ENCODE data around the gene IRX6. TPM values are rescaled to one million over a fixed set of nuclear protein-coding genes. Genes with fewer than 3 reads are reported as not detected.

The IRX6 gene
- total RNA-seq, 1 donor, result 1.4 TPM

- Histone ChIP-seq H3K4me3 (ENCODE audit: insufficient read depth, low read length) (no peak overlapping the region), H3K79me2 (ENCODE audit: insufficient read depth, low read length) (no peaks in the 10 kb centered on the region), H3K27me3 (ENCODE audit: insufficient read depth, low read length) (peaks cover 12% of the 10 kb centered on the region), H2AFZ (ENCODE audit: low read length) (no peak overlapping the region), H3K27ac (ENCODE audit: low read depth, low read length) (no peak overlapping the region), H3K4me1 (ENCODE audit: insufficient read depth, low read length) (no peaks in the 10 kb centered on the region), H3K4me2 (ENCODE audit: insufficient read depth, low read length) (no peak overlapping the region), H3K36me3 (ENCODE audit: insufficient read depth, low read length) (no peaks in the 10 kb centered on the region), H3K9me3 (ENCODE audit: low read depth, low read length) (no peaks in the 10 kb centered on the region), H4K20me1 (ENCODE audit: insufficient read depth, low read length) (no peaks in the 10 kb centered on the region)
- TF ChIP-seq CTCF (IDR thresholded peaks at IDR 0.05; ENCODE audit: extremely low read depth, low read depth, low read length), result no peak
- DNase-seq (ENCODE audit: insufficient read length, low spot score, missing footprints), result no peak
These were observed 35.9 kb downstream of the IRX6 start for GRCh38 chr16:55359946-55360345.

DNA sequence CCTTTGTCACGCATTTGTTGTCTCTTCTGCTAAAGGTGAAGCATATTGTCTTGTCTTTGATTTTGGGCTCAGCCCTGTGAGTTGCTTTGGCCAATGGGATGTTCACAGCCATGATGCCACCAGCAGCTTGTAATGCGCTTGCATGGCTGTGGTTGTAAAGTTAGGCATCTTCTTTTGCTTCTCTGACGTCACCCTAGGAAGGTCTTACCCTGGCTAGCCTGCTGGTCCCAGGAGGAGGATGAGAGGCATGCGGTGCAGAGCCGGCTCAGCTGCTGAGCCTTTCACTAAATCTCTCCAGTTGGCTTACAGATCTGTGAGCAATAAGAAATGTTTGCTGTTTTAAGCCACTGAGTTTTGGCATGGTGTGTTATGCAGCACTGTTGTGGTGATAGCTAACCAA lies 40.8 kb downstream of the IRX6 start:
- peaks cover 12% of the 10 kb centered on the region for H3K4me1 ChIP-seq (ENCODE audit: insufficient read depth, low read length)
- no peak for DNase-seq (ENCODE audit: insufficient read length, low spot score, missing footprints)

GRCh38 chr16:55367301-55367811 lies 43.4 kb downstream of the IRX6 start:
- no peaks in the 10 kb centered on the region for H4K20me1 ChIP-seq (ENCODE audit: insufficient read depth, low read length)
- no peaks in the 10 kb centered on the region for H3K9me3 ChIP-seq (ENCODE audit: low read depth, low read length)
- no peak for TF ChIP-seq CTCF (IDR thresholded peaks at IDR 0.05; ENCODE audit: extremely low read depth, low read depth, low read length)
- H3K4me3 ChIP-seq (ENCODE audit: insufficient read depth, low read length), result no peak overlapping the region
- no peak overlapping the region for H2AFZ ChIP-seq (ENCODE audit: low read length)
- DNase-seq (ENCODE audit: insufficient read length, low spot score, missing footprints), result no peak
- H3K27me3 ChIP-seq (ENCODE audit: insufficient read depth, low read length), result peaks cover 30% of the 10 kb centered on the region
- no peaks in the 10 kb centered on the region for H3K36me3 ChIP-seq (ENCODE audit: insufficient read depth, low read length)
- H3K4me2 ChIP-seq (ENCODE audit: insufficient read depth, low read length), result peak overlapping the region; percentile 28
- H3K27ac ChIP-seq (ENCODE audit: low read depth, low read length), result no peak overlapping the region
- H3K4me1 ChIP-seq (ENCODE audit: insufficient read depth, low read length), result peaks cover 12% of the 10 kb centered on the region
- no peaks in the 10 kb centered on the region for H3K79me2 ChIP-seq (ENCODE audit: insufficient read depth, low read length)

More for the DNA sequence above, 40.8 kb downstream of the IRX6 start:
- Histone ChIP-seq H4K20me1 (ENCODE audit: insufficient read depth, low read length) (no peaks in the 10 kb centered on the region), H3K4me2 (ENCODE audit: insufficient read depth, low read length) (no peak overlapping the region), H3K9me3 (ENCODE audit: low read depth, low read length) (no peaks in the 10 kb centered on the region), H3K4me3 (ENCODE audit: insufficient read depth, low read length) (no peak overlapping the region), H3K36me3 (ENCODE audit: insufficient read depth, low read length) (no peaks in the 10 kb centered on the region), H3K79me2 (ENCODE audit: insufficient read depth, low read length) (no peaks in the 10 kb centered on the region), H3K27ac (ENCODE audit: low read depth, low read length) (no peak overlapping the region), H3K27me3 (ENCODE audit: insufficient read depth, low read length) (peaks cover 25% of the 10 kb centered on the region), H2AFZ (ENCODE audit: low read length) (no peak overlapping the region)
- TF ChIP-seq CTCF (IDR thresholded peaks at IDR 0.05; ENCODE audit: extremely low read depth, low read depth, low read length), result no peak

DNA sequence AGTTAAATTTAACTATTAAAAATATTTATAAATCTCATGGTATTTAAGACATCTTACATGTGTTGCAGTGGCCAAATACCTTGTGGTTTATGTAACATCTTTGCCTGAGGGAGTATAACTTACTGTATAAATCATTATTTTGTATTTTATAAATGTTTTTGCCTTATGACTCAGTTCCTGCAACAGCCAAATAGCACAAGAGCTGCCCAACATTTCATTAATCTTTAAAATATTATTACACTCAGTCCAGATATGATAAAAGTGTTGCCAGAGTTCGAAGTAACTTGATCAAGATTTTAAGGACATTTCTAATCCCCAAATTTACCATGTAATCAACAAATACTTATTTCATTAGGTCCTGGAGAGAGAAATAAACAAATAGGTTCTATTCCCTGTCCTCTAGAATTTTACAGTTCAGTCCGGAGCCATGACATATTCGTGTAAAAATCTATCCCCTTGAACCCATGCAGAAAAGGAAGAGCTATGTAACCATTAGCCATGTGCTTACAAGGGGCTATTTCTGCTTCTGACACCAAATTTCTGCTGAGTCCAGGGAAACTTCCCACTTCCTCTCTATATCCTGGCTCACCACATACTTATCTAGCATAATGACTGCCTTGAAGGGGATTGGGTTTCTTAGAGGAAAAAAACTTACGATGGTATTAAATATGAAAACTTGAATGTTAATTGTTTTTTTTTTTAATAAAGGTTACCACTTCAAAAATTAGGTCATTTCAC lies 44.0 kb downstream of the IRX6 start:
- no peaks in the 10 kb centered on the region for H3K36me3 ChIP-seq (ENCODE audit: insufficient read depth, low read length)
- H3K79me2 ChIP-seq (ENCODE audit: insufficient read depth, low read length), result no peaks in the 10 kb centered on the region
- H3K27ac ChIP-seq (ENCODE audit: low read depth, low read length), result no peak overlapping the region
- H3K9me3 ChIP-seq (ENCODE audit: low read depth, low read length), result no peaks in the 10 kb centered on the region
- no peak overlapping the region for H2AFZ ChIP-seq (ENCODE audit: low read length)
- DNase-seq (ENCODE audit: insufficient read length, low spot score, missing footprints), result no peak
- TF ChIP-seq CTCF (IDR thresholded peaks at IDR 0.05; ENCODE audit: extremely low read depth, low read depth, low read length), result no peak
- no peak overlapping the region for H3K4me2 ChIP-seq (ENCODE audit: insufficient read depth, low read length)
- peaks cover 30% of the 10 kb centered on the region for H3K27me3 ChIP-seq (ENCODE audit: insufficient read depth, low read length)
- H3K4me1 ChIP-seq (ENCODE audit: insufficient read depth, low read length), result peaks cover 12% of the 10 kb centered on the region
- no peak overlapping the region for H3K4me3 ChIP-seq (ENCODE audit: insufficient read depth, low read length)
- no peaks in the 10 kb centered on the region for H4K20me1 ChIP-seq (ENCODE audit: insufficient read depth, low read length)
